ENCODE results near the gene GABRP.

DNA sequence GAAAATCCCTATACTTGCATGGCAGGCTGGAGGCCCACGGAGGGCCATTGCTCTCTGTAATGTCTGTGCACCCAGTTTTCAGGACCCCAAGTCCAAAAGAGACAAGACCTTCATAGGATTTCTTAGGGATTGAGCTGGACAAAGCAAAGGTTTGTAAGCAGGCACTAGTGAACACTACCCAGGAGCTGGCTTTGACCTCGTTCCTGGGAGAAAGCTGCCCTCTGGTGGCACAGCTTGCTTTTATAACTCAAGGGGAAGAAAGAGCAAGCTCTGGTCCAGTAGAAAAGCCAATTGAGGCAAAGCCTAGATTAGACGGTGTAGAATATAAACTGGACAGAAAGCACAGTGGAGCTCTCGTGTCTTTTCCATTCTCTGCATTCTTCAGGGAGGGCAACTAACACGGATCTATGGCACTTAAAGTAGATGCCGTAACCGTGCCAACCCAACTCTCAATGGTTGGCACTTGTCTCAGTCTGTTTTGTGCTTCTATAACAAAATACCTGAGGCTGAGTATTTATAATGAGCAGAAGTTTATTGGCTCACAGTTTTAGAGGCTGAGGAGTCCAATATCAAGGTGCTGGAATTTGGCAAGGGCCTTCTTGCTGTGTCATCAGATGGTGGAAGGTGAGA lies 7.9 kb downstream of the GABRP start:
- TF ChIP-seq, protein P1, sequence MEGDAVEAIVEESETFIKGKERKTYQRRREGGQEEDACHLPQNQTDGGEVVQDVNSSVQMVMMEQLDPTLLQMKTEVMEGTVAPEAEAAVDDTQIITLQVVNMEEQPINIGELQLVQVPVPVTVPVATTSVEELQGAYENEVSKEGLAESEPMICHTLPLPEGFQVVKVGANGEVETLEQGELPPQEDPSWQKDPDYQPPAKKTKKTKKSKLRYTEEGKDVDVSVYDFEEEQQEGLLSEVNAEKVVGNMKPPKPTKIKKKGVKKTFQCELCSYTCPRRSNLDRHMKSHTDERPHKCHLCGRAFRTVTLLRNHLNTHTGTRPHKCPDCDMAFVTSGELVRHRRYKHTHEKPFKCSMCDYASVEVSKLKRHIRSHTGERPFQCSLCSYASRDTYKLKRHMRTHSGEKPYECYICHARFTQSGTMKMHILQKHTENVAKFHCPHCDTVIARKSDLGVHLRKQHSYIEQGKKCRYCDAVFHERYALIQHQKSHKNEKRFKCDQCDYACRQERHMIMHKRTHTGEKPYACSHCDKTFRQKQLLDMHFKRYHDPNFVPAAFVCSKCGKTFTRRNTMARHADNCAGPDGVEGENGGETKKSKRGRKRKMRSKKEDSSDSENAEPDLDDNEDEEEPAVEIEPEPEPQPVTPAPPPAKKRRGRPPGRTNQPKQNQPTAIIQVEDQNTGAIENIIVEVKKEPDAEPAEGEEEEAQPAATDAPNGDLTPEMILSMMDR (conservative IDR thresholded peaks at IDR 0.05; ENCODE audit: low read depth in 2 of 2), result peak; percentile 95 to 97
- TF ChIP-seq, protein P2, sequence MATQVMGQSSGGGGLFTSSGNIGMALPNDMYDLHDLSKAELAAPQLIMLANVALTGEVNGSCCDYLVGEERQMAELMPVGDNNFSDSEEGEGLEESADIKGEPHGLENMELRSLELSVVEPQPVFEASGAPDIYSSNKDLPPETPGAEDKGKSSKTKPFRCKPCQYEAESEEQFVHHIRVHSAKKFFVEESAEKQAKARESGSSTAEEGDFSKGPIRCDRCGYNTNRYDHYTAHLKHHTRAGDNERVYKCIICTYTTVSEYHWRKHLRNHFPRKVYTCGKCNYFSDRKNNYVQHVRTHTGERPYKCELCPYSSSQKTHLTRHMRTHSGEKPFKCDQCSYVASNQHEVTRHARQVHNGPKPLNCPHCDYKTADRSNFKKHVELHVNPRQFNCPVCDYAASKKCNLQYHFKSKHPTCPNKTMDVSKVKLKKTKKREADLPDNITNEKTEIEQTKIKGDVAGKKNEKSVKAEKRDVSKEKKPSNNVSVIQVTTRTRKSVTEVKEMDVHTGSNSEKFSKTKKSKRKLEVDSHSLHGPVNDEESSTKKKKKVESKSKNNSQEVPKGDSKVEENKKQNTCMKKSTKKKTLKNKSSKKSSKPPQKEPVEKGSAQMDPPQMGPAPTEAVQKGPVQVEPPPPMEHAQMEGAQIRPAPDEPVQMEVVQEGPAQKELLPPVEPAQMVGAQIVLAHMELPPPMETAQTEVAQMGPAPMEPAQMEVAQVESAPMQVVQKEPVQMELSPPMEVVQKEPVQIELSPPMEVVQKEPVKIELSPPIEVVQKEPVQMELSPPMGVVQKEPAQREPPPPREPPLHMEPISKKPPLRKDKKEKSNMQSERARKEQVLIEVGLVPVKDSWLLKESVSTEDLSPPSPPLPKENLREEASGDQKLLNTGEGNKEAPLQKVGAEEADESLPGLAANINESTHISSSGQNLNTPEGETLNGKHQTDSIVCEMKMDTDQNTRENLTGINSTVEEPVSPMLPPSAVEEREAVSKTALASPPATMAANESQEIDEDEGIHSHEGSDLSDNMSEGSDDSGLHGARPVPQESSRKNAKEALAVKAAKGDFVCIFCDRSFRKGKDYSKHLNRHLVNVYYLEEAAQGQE (IDR thresholded peaks at IDR 0.05; ENCODE audit: unreplicated experiment), result no peak
- TF ChIP-seq EZH2phosphoT487 (IDR thresholded peaks at IDR 0.05; ENCODE audit: unreplicated experiment) (no peak), EZH2 (IDR thresholded peaks at IDR 0.05; ENCODE audit: low read depth, unreplicated experiment) (no peak), POLR2AphosphoS5 (IDR thresholded peaks at IDR 0.05; ENCODE audit: low read depth) (no peak), CREB1 (CRISPR knock-in tag; IDR thresholded peaks at IDR 0.05; ENCODE audit: low read depth) (no peak), JUNB (IDR thresholded peaks at IDR 0.05; ENCODE audit: unreplicated experiment) (no peak)
- TF ChIP-seq, protein P3, sequence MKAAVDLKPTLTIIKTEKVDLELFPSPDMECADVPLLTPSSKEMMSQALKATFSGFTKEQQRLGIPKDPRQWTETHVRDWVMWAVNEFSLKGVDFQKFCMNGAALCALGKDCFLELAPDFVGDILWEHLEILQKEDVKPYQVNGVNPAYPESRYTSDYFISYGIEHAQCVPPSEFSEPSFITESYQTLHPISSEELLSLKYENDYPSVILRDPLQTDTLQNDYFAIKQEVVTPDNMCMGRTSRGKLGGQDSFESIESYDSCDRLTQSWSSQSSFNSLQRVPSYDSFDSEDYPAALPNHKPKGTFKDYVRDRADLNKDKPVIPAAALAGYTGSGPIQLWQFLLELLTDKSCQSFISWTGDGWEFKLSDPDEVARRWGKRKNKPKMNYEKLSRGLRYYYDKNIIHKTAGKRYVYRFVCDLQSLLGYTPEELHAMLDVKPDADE (IDR thresholded peaks at IDR 0.05), result no peak

Measured in GM23338 (cell line).